ENCODE data around the gene SACS.
"Not testable (repeated sequence)": the region's sequence is repeated elsewhere in the genome, so short reads cannot be mapped to it uniquely, and the experiment has no call there.

The SACS gene

GRCh38 chr13:23401156-23401555, 32.3 kb downstream of the SACS start:
- DNase-seq: not testable (repeated sequence)

GRCh38 chr13:23399347-23399746, 34.2 kb downstream of the SACS start:
- DNase-seq: no peak

DNA sequence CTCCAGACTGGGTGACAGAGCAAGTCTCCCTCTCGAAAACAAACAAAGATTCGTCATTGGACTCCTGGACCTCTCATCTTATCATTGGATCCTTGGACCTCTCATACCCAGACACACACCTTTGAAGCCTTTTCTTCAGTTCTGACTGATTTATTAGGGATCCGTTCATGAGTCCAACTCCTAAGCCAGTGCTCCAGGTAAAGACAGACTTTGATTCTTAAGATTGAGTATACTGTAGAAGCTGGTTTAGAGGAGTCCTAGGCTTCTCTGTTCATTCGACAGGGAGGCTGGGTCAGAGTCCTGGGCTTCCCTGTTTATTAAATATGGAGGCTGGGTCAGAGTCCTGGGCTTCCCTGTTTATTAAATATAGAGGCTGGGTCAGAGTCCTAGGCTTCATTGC, 38.7 kb downstream of the SACS start:
- no peak for DNase-seq

DNA sequence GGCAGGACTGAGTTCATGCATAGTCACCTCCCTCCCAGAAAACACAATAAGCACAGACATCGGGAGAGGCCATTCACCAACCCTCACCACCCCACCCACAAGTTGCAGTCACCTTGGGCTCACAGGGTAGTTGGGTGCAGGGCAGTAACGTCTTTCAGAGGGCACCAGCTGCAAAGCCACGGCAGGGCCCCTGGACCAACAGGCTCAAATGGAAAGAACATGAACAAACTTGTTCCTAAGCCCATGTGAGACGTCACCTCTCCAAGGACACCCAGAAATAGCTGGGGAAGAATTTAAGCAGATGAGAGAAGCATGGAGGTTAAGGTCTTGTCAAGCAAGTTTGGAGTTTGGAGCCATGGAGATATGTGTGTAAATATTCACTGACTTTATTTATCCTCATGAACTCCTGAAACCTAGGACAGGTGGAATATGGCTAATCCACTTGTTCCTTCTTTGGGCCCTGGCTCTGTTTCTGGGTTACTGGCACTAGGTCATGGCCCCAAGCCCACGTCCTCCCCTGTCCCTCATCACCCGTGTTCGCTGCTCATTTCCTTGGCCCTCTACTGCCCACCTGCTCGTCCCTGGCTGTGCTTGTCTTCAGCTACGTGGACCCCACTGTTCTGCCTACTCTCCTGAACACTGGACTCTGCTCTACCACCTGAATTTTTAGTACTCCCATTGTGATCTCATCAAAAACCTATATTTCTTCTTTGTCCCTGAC, 40.4 kb downstream of the SACS start:
- DNase-seq: no peak

GRCh38 chr13:23392313-23392712, 41.2 kb downstream of the SACS start:
- no peak for DNase-seq

- no peak for DNase-seq
Observed at GRCh38 chr13:23391752-23392151, 41.8 kb downstream of the SACS start.

DNA sequence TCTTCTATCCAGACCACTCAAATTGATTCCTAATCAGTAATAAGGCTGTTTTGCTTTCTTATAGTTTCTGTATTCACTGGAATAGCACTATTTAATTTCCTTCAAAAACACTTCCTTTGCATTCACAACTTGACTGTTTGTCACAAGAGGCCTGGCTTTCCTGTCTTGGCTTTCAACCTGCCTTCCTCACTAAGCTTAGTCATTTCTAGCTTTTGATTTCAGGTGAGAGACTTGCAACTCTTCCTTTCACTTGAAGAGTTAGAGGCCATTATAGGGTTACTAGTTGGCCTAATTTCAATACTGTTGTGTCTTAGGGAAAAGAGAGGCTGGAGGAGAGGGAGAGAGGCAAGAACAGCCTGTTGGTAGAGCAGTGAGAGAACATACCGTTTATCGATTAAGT, 47.0 kb downstream of the SACS start:
- no peak for DNase-seq

DNA sequence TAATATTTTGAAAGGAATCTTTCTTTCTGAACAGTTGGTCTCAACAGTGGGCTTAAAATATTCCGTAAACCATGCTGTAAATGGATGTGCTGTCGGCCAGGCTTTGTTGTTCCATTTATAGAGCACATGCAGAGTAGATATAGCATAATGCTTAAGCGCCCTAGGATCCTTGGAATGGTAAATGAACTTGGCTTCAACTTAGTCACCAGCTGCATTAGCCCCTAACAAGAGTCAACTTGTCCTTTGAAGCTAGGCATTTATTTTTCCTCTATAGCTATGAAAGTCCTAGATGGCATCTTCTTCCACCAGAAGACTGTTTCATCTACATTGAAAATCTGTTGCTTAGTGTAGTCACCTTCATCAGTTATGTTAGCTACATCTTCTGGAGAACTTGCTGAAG, 47.6 kb downstream of the SACS start:
- no peak for DNase-seq

DNA sequence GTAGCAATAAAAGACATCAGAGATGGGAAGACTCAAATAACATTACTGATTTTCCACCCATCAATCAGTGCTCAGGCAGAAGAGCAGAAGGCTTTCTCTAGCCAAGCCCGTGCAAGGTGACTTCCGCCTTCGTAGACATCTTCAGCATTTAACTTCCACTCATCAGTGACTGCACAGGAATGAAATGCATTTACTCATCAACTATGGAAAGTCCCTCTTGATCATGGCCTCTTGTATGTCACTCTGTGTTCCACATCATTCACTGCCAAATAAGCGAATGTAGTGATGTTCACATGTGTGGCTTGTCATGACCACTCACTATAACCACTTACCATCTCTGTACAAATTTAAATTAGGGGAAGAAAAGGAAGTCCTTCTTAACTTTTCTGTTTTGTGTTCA, 49.4 kb downstream of the SACS start:
- DNase-seq: no peak

- no peak for DNase-seq
Observed at GRCh38 chr13:23383151-23383550, 50.4 kb downstream of the SACS start.

DNA sequence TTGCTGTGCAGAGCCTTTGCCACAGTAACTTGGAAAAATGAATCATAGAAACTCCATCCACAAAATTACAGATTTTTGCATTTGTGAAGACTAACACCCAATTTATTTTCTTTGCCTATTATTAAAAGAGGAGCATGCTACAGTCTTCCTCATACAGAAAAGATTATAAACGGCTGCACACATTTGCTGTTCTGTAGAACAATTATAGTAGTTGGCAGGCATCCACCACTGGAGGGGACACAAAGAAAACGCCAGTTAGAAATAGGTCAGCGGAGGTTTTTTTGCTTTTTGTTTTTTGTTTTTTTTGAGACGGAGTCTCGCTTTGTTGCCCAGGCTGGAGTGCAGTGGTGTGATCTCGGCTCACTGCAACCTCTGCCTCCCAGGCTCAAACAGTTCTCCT, 51.6 kb downstream of the SACS start:
- no peak for DNase-seq

DNA sequence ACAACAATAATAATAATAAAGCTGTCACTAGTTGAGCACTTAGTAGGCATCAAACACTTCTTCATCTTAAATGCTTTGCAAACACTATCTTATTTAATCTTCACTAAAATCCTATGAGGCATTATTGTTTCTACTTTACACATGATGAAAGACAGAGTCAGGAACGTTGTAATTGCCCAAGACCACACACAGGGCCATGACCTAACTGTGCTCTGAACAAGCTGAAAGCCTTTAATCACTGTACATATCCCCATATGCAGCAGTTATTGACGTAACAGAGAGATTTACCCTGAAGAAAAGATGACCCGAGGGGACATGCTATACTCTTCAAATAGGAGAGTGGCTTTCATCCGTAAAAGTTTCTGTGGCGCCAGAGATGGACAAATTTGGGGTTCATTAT, 53.0 kb downstream of the SACS start:
- DNase-seq: no peak

DNA sequence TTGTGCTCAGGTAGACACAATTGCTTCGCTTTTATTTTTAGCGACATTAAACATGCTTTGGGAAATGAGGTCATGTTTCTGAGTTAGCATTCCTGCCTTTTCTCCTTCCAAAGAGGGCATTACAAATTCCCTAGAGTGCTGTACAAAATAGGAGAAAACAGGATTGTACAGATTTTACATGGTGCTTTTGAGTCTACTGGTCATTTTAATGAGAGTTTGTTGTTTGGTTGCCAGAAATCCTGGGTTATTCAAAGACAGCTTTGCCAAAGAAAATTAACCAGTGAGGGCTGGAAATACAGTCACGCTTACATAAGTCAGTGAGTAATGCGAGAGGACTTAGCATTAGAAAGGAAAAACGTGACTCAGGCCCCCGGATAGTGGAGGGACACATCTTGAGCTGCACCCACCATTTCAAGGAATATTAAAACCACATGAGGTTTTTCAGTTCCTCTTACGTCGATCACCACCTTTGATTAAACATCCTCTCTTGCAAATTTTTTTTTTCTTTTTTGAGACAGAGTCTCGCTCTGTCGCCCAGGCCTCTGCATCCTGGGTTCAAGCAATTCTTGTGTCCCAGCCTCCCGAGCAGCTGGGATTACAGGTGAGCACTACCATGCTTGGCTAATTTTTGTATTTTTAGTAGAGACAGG, 55.4 kb downstream of the SACS start:
- no peak for DNase-seq

DNA sequence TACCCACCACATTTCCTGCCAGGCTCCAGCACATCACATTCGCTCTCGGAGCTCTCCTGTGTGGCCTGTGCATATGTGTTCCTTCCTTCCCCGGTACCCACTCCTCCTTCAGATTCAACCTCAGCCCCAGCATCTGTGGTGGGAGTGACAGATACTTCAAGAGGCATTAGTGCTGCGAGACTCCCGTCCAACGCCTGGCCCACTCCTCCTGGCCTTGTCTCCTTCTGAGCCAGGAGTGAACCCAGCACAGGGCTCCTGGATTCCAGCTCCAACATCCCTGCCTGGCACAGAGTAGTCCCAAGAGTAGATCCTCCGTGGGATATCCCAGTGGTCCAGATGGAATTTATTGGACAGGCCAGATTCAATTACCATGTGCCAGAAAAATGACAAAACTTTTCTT, 55.9 kb downstream of the SACS start:
- DNase-seq: no peak

GRCh38 chr13:23375001-23375971, 58.2 kb downstream of the SACS start:
- peak; percentile 79 for DNase-seq

DNA sequence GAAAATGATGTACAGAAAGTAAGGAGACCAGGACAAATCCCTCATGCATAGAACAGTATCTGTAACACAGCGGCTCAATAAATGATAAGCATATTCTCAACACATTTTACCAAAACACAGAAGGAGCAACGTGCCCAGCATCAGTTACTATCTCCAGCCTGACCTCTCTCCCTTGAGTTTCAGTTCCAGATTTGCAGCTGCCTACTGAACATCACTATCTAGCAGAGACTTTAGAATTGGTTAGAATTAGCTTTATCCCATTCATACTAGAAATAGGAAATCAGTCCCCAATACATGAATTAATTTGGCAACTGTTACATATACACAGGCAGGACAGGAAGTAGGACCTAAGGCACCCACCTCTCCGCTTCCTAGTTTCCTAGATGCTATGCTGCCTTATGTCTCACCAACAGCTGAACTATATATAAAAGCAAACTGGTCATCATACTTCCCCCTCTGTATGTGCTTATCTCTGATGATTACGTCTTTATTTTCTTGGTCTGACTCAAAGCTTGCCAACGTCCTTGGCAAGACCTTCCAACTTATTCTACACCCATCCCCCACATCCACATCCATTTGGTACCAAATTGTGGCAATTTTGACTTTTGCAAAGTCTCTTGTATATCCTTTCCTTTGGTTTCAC, 61.1 kb downstream of the SACS start:
- no peak for DNase-seq

DNA sequence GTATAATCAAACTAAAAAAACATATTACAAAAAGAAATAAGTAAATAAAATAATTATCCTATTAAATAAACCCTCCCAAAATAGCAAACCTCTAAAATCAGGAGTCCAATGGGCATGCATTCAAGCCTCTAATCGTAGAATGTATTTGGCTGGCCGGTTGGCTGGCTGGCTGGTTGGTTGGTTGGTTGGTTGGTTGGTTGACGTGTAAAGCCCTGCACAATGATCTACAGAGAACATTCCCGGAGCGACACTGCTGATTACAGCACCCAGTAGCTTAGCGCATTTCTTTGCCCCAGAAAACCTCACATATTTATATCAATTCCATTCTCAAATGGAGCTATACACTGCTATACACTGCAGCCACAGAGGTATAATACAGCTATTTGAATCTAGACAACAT, 65.6 kb downstream of the SACS start:
- no peak for DNase-seq

- no peak for DNase-seq
Observed at GRCh38 chr13:23365652-23366051, 67.8 kb downstream of the SACS start.

- no peak for DNase-seq
Observed at GRCh38 chr13:23359882-23360281, 73.6 kb downstream of the SACS start.

DNA sequence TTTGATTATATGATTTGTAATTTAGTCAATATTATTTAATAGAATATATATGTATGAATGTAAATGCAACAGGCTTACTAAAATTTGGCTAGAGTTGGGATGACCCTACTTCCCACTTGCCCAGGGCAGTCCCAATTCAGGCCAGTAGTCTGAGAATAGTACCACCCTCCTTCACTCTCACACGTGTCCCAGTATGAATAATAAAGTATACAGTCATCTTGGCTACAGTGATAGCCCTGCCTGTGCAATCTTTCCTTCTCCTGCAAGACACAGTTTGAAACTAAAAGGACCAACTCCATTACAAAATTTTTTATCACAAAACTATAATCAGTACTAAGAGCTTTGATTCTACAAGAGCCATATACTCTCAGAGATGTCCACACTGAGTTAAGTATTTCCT, 76.2 kb downstream of the SACS start:
- no peak for DNase-seq

GRCh38 chr13:23356368-23356767, 77.1 kb downstream of the SACS start:
- DNase-seq: no peak

DNA sequence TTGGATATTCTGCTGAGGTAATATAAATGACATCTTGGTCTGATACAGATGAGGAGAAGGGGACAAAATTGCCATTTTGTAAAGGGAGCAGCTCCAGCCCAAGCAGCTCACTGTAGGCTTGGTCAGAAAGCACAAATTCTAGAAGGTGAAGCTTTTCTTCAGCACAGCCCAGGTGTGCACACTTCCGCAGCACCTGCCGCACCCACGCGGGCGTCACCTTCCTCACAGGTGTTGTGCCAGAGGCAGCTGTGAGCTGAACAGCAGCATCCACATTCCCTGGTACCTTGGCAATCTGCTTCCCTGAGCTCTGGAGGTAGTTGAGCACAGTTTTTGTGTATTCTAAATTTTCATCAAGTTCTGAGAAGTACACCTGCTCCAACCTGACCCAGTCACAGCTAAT, 79.0 kb downstream of the SACS start:
- DNase-seq: no peak

- DNase-seq: no peak
Observed at GRCh38 chr13:23352161-23352560, 81.3 kb downstream of the SACS start.
